ENCODE data around the gene POGLUT3. TPM values are rescaled to one million over a fixed set of nuclear protein-coding genes. Genes with fewer than 3 reads are reported as not detected.

Gene POGLUT3
- total and polyA plus RNA-seq, 9 of the 15 experiments (the other 6 are each of a cell fraction or from before 2014, with no cell fraction given), result 4.6 to 29.7 (median 17.8) TPM

GRCh38 chr11:108497317-108498045 is 703 bp downstream of the POGLUT3 start (continued):
- TF ChIP-seq CBX3 (IDR thresholded peaks at IDR 0.05; ENCODE audit: borderline replicate concordance in 1 of 2, low read length in 2 of 2), result peak in 1 of 2 experiments; percentile 45; a peak in 1 of 3 replicates
- TF ChIP-seq ZNF280B (CRISPR knock-in tag; IDR thresholded peaks at IDR 0.05), result no peak
- TF ChIP-seq SMARCE1 (IDR thresholded peaks at IDR 0.05), result peak; percentile 91
- no peak for TF ChIP-seq CAMTA2 (CRISPR knock-in tag; conservative IDR thresholded peaks at IDR 0.05)
- 0 out of 2 replicates have a peak, but pooled peaks have one; percentile 49 for TF ChIP-seq THRB (CRISPR knock-in tag; conservative IDR thresholded peaks at IDR 0.05)
- TF ChIP-seq TEAD1 (CRISPR knock-in tag; IDR thresholded peaks at IDR 0.05), result 0 out of 4 replicates have a peak, but pooled peaks of 1 of the 2 experiments have one; percentile 33
- TF ChIP-seq E2F8 (IDR thresholded peaks at IDR 0.05; ENCODE audit: low read depth, partially characterized antibody), result peak; percentile 36
- peak in 1 of 2 experiments; percentile 65 for TF ChIP-seq E2F6 (IDR thresholded peaks at IDR 0.05; ENCODE audit: borderline replicate concordance in 1 of 2, extremely low read depth in 1 of 2, insufficient read depth in 1 of 2, insufficient read length in 1 of 2, low read depth in 1 of 2, low read length in 1 of 2, poor library complexity in 1 of 2, severe bottlenecking in 1 of 2)
- peak; percentile 46 to 82; a peak in 3 of 4 replicates for TF ChIP-seq UBTF (IDR thresholded peaks at IDR 0.05; ENCODE audit: borderline replicate concordance in 1 of 2, low read depth in 2 of 2, low read length in 2 of 2)

Measured in K562 (cell line).